ENCODE data around the gene FKBP11.

GRCh38 chr12:48946943-48947342 is 21.7 kb upstream of the FKBP11 start:
- TF ChIP-seq CTCF (IDR thresholded peaks at IDR 0.05) (no peak), POLR2A (IDR thresholded peaks at IDR 0.05) (no peak), POLR2AphosphoS5 (IDR thresholded peaks at IDR 0.05) (no peak), EP300 (IDR thresholded peaks at IDR 0.05) (no peak)
